HG02840 (cell line): Measurements from ENCODE around the gene SLC29A3.
"Not testable (repeated sequence)": the region's sequence is repeated elsewhere in the genome, so short reads cannot be mapped to it uniquely, and the experiment has no call there.

Source experiments
- ATAC-seq: cut with Tn5 transposase; IDR thresholded peaks from one replicate; pipeline ENCODE4 v1.9.1; 2021; ENCODE audit warnings: mild to moderate bottlenecking, moderate library complexity, moderate number of reproducible peaks; ENCODE audit not compliant: unreplicated experiment, low FRiP score

SLC29A3 gene

DNA sequence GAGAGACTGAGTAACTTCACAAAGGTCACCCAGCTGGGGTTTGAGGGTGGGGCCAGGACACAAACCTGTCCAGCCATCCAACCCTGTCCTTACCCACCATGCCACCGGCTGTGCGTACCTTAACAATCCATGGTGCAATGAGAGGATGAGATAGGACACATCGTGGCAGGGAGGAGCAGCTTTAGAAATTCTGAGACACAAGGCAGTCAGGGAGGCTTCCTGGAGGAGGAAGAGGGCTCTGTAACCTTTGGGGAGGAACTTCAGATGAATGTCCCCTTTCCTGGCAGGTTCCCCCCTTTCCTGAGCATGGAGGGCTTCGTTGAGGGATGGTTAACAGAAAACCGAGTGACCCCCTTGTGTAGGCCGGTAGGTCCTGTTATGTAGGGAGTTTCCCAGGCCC is 35.6 kb upstream of the SLC29A3 start:
- no peak for ATAC-seq

- no peak for ATAC-seq
Measured at GRCh38 chr10:71283876-71284275, 35.2 kb upstream of the SLC29A3 start.

- ATAC-seq = no peak
Measured at GRCh38 chr10:71284544-71285179, 34.4 kb upstream of the SLC29A3 start.

- no peak for ATAC-seq
Measured at GRCh38 chr10:71285180-71285545, 33.9 kb upstream of the SLC29A3 start.

- no peak for ATAC-seq
Measured at GRCh38 chr10:71285986-71286385, 33.1 kb upstream of the SLC29A3 start.

- ATAC-seq = no peak
Measured at GRCh38 chr10:71286521-71287294, 32.4 kb upstream of the SLC29A3 start.

GRCh38 chr10:71287456-71287855 is 31.6 kb upstream of the SLC29A3 start:
- no peak for ATAC-seq

- ATAC-seq = no peak
Measured at GRCh38 chr10:71288461-71288860, 30.6 kb upstream of the SLC29A3 start.

- no peak for ATAC-seq
Measured at GRCh38 chr10:71289421-71290130, 29.5 kb upstream of the SLC29A3 start.

DNA sequence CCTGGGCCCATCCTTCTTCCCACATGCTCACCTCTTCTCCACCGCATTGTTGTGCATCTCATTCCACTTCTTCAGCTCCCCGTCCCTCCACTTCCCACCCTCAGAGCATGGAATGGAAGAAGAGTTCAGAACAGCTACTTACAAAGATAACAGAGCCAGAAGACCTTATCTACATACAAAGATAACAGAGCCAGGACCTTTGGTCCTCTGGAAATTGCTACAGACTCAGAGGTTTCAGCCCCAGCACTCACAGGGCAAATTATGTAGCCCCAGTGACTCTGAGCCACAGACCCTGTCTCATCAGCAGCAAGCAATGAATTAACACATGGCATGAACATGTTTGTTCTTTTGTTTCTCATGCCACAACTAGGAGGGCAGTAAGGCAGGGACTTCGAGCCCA is 28.7 kb upstream of the SLC29A3 start:
- ATAC-seq = no peak

- no peak for ATAC-seq
Measured at GRCh38 chr10:71290806-71291527, 28.1 kb upstream of the SLC29A3 start.

DNA sequence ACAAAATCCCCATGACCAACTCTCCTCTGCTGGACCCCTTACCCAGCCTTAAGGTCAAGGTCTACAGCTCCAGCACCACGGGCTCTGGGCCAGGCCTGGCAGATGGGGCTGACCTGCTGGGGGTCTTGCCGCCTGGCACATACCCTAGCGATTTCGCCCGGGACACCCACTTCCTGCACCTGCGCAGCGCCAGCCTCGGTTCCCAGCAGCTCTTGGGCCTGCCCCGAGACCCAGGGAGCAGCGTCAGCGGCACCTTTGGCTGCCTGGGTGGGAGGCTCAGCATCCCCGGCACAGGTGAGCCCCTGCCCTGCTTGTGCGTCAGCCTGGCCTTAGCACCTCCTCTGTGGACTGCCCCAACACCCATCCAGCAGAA is 27.5 kb upstream of the SLC29A3 start:
- ATAC-seq = no peak

DNA sequence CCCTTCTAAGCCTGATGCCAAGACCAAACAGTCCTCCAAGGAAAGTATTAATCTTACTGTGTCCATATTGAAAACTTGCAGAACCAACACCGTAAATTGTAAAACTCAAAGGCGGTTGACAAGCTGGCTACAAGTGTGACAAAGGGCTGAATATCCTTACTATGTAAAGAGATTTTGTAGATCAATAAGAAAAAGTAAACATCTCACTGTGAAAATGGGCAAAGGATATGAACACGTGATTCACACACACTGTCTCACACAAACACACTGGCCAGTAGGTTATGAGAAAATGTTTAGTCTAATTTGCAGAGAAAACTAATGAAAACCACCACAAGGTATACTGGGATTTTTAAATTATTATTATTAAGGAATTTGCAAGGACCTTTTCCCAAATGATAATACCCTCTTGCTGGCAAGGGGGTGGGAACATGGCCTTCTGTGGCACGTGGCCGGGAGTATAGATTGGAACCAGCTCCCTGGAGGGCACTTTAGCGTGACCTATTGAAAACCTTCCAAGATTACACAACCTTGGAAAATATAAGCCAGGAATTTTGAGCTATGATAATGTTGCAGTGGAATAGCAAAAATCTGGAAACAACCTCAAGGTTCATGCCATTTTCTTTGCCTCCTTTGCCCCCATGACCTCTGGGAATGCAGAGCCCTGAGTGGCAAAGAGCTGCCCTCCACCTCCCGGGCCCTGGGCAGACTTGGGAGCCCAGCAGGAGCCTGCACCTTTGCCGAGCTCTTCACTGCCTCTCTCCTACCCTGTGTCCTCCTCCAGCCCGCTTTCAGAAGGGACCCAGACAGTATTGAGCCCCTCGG is 26.2 kb upstream of the SLC29A3 start:
- no peak for ATAC-seq

- ATAC-seq = no peak
Measured at GRCh38 chr10:71293446-71294084, 25.5 kb upstream of the SLC29A3 start.

GRCh38 chr10:71294091-71294561 is 24.9 kb upstream of the SLC29A3 start:
- no peak for ATAC-seq

GRCh38 chr10:71294856-71295255 is 24.2 kb upstream of the SLC29A3 start:
- ATAC-seq = no peak

- ATAC-seq = no peak
Measured at GRCh38 chr10:71295641-71296040, 23.4 kb upstream of the SLC29A3 start.

DNA sequence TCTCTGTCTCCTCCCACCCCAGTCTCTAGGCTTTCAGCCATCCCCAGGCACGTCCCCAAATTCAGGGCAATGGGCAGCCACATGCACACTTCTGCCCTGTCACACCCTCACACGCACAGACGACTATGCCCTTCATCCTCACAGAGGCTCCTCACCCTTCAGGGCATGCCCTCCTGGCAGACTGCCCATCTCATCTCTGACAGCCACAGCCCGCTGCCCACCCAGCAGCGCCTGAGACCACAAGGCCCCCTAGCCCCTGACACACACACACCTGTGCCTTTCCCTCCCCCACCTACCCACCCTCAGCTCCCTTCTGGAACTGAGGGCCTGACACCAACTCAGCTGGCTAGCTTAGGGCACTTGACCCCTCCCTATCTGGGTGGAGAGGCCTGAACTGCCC is 23.0 kb upstream of the SLC29A3 start:
- no peak for ATAC-seq

DNA sequence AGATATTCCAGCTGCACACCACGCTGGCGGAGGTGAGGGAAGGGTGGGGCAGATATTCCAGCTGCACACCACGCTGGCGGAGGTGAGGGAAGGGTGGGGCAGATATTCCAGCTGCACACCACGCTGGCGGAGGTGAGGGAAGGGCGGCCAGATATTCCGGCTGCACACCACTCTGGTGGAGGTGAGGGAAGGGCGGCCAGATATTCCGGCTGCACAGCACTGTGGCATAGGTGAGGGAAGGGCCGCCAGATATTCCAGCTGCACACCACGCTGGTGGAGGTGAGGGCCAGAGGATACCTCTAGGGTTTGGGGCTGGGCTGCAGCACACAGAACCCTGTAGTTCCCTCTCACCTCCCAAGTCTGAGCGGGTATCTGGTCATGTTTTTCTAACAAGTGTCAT is 22.2 kb upstream of the SLC29A3 start:
- not testable (repeated sequence) for ATAC-seq

GRCh38 chr10:71297343-71297742 is 21.7 kb upstream of the SLC29A3 start:
- no peak for ATAC-seq
